Ovary (tissue), 9 donors: ENCODE data around the gene PDE7B. TPM values are rescaled to one million over a fixed set of nuclear protein-coding genes. Genes with fewer than 3 reads are reported as not detected.

Experiments
- DNase-seq, 5 donors: peaks; one replicate each; pipeline ENCODE4 v3.0.0-alpha.2; 2019 to 2020
- H3K27ac ChIP-seq, 2 donors: fragments of 200-600 bp; one replicate each; pipeline versions ENCODE4 v1.5.1 to v1.8.0; 2019 to 2022
- H3K27me3 ChIP-seq: fragments of 200-600 bp; one replicate; pipeline ENCODE4 v1.8.0; 2022
- H3K36me3 ChIP-seq: fragments of 200-600 bp; sonication (generic); one replicate; pipeline ENCODE4 v1.5.1; 2019
- H3K4me1 ChIP-seq: one replicate; pipeline ENCODE4 v1.8.1; 2013; ENCODE audit warnings: mild to moderate bottlenecking, moderate library complexity; ENCODE audit not compliant: insufficient read depth
- H3K4me3 ChIP-seq: fragments of 200-600 bp; sonication (generic); one replicate; pipeline ENCODE4 v1.5.1; 2017
- H3K9me3 ChIP-seq, 2 donors: fragments of 200-600 bp in 1 of 2; sonication (generic) in 1 of 2; one replicate each; pipeline versions ENCODE4 v1.5.1 to v1.8.1; 2013 to 2019; ENCODE audit warnings: mild to moderate bottlenecking in 1 of 2, moderate library complexity in 1 of 2
- EP300 ChIP-seq: sonication (generic); formaldehyde crosslinking; IDR thresholded peaks from one replicate; pipeline ENCODE4 v1.6.1; 2017; ENCODE audit warnings: antibody characterized with exemption
- POLR2A ChIP-seq: fragments of 450-650 bp; IDR thresholded peaks from one replicate; pipeline ENCODE4 v1.6.1; 2017; ENCODE audit warnings: antibody characterized with exemption, mild to moderate bottlenecking, moderate library complexity
- WGBS, 3 donors: extraction: QIAGEN DNeasy Blood & Tissue Kit in 1 of 3; methylation state at CpG; one replicate each; pipeline versions ENCODE4 v1.1.5 to v1.1.7; 2013 to 2017; 5-methylcytosine and 5-hydroxymethylcytosine counted together
- intact Hi-C, 4 donors: fragments of 100-400 bp; cut with DNase I; formaldehyde crosslinking; loops; one replicate each; pipeline versions ENCODE4 v1.11.0 to v1.15.1; 2022 to 2023
- polyA plus RNA-seq, 2 donors: library from polyadenylated mRNA; stranded (reverse); fragments of 200-250 nt in 1 of 2; fragments of 350-450 nt in 1 of 2; fragmentation: Illumina TruSeq in 1 of 2; extraction: RNeasy Lipid Tissue Mini Kit (QIAGEN cat#74804) in 1 of 2; gene quantifications; one replicate each; pipeline ENCODE4 v1.2.3, GENCODE V29; 2013 to 2014
- total RNA-seq, 7 donors: library from RNA; depleted of rRNA in 2 of 7; stranded (reverse); fragments of >200 nt in 2 of 7; fragmentation: NEBNext Ultra II Directional in 3 of 7; extraction: Animal tissue kit (Norgen Biotek cat#: 25700) in 3 of 7; gene quantifications; one replicate each; pipeline versions ENCODE4 v1.1.0 to v1.2.4, GENCODE V29; 2016 to 2023
- TF ChIP-seq, protein P1 (sequence below), 3 donors: fragments of 450-650 bp in 2 of 3; fragments of 200-600 bp in 1 of 3; IDR thresholded peaks; one replicate each; pipeline versions ENCODE4 v1.5.1 to v1.8.0; 2016 to 2022; ENCODE audit warnings: antibody characterized with exemption in 3 of 3, mild to moderate bottlenecking in 1 of 3
- donor health status: DM: no; HTN: no; CAD: no; lungs with moderate emphysema.
- donor health status: DM: no; HTN: no; CAD: no.
- donor health status: Bipolar disorder and iron deficiency.
- donor health status: DM: yes; HTN: yes; CAD: no.
- donor health status: DM: no; HTN: no; CAD: no.
- donor health status: DM: yes; HTN: yes; CAD: no.

Gene PDE7B
- total and polyA plus RNA-seq, 9 donors: 11.6 to 62.7 (median 21.6) TPM

DNA sequence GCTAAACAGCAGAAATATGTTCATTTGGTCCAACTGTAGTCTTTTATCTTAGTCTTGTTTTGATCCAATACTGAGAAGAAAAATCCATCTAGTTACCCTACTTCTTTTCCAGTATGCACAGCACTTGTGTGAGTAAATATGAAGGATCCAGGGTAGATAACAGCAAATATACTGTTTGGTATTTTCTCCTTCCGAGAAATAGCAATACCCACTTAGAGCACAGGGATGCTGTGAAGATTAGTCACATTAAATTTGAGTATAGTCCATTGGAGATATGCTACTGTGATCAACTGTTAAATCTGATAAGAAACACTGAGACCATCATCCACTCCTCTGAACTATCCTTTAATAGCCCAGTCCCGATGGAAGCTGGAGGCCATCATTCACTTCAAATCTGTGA lies 145.2 kb downstream of the PDE7B start:
- 94 to 97% (median 95%) methylated on average over 2 of the region's 2 CpGs for WGBS, 3 donors
- Histone ChIP-seq H3K4me1 (peaks cover 3% of the 10 kb centered on the region), H3K9me3 (no peaks in the 10 kb centered on the region), H3K27me3 (no peaks in the 10 kb centered on the region), H3K4me3 (no peak overlapping the region), H3K36me3 (no peaks in the 10 kb centered on the region), H3K27ac (no peak overlapping the region)
- no peak for DNase-seq
- TF ChIP-seq EP300 (no peak), POLR2A (no peak)
- TF ChIP-seq, protein P1, sequence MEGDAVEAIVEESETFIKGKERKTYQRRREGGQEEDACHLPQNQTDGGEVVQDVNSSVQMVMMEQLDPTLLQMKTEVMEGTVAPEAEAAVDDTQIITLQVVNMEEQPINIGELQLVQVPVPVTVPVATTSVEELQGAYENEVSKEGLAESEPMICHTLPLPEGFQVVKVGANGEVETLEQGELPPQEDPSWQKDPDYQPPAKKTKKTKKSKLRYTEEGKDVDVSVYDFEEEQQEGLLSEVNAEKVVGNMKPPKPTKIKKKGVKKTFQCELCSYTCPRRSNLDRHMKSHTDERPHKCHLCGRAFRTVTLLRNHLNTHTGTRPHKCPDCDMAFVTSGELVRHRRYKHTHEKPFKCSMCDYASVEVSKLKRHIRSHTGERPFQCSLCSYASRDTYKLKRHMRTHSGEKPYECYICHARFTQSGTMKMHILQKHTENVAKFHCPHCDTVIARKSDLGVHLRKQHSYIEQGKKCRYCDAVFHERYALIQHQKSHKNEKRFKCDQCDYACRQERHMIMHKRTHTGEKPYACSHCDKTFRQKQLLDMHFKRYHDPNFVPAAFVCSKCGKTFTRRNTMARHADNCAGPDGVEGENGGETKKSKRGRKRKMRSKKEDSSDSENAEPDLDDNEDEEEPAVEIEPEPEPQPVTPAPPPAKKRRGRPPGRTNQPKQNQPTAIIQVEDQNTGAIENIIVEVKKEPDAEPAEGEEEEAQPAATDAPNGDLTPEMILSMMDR (IDR thresholded peaks at IDR 0.05): no peak
- intact Hi-C loops: no loop called here

DNA sequence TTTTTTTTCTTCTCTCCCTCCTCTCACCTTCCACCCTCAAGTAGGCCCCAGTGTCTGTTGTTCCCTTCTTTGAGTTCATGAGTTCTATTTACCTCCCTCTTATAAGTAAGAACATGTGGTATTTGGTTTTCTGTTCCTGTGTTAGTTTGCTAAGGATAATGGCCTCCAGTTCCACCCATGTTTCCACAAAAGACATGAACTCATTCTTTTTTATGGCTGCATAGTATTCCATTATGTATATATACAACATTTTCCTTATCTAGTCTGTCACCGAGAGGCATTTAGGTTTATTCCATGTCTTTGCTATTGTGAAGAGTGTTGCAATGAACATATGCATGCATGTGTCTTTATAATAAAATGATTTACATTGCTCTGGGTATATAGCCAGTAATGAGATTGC lies 147.9 kb downstream of the PDE7B start:
- H3K4me1 ChIP-seq: peaks cover 3% of the 10 kb centered on the region
- no peak overlapping the region for H3K27ac ChIP-seq
- no peaks in the 10 kb centered on the region for H3K27me3 ChIP-seq
- DNase-seq: no peak
- H3K4me3 ChIP-seq: no peak overlapping the region
- intact Hi-C loops: no loop called here
- no peaks in the 10 kb centered on the region for H3K9me3 ChIP-seq
- H3K36me3 ChIP-seq: no peaks in the 10 kb centered on the region
- no peak for TF ChIP-seq EP300
- 93 to 98% (median 97%) methylated on average over 1 of the region's 1 CpG for WGBS, 3 donors

DNA sequence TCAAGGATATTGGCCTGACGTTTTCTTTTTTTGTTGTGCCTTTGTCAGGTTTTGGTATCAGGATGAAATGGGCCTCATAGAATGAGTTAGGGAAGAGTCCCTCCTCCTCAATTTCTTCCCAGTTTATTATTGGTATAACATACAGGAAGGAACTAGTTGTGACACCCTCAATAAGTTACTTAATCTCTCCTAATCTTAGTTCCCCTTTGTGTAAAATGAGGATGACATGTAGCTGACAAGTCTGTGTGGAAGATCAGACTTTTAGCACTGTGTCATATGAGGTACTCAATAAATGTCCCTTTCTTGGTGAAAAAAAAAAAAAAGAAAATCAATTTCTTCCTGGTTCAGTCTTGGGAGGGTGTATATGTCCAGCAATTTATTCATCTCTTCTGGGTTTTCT lies 155.8 kb downstream of the PDE7B start:
- Histone ChIP-seq H3K36me3 (no peaks in the 10 kb centered on the region), H3K4me3 (no peak overlapping the region), H3K4me1 (peaks cover 6% of the 10 kb centered on the region), H3K27me3 (no peaks in the 10 kb centered on the region), H3K9me3 (no peaks in the 10 kb centered on the region), H3K27ac (no peak overlapping the region)
- intact Hi-C loops: no loop called here
- 84 to 90% (median 90%) methylated on average over 1 of the region's 1 CpG for WGBS, 3 donors
- TF ChIP-seq, protein P1 (IDR thresholded peaks at IDR 0.05): no peak
- no peak for TF ChIP-seq EP300
- no peak for TF ChIP-seq POLR2A
- no peak for DNase-seq

DNA sequence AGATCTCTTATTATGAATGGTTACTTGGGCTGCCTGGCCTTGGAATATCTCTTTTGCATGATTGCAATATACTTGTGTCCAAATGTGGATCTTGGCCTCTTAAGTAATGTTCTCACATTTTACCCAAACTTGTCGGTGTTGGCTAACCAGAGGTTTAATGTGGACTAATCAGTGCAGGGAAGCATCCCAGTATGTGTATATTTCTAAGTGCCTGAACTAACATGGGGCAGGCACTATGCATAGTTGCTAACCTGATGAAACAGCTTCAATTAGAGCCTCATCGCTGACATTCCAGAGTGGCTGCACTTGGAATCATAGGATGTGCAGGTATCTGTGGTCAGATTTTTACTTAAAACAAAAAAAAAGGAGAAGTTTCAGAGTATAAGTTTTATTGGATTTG lies 160.0 kb downstream of the PDE7B start:
- WGBS, 3 donors: 57 to 63% (median 60%) methylated on average over 2 of the region's 2 CpGs
- Histone ChIP-seq H3K4me1 (peaks cover 11% of the 10 kb centered on the region), H3K9me3 (no peaks in the 10 kb centered on the region), H3K27ac (peak overlapping the region in 1 of 2 donors; percentile 17), H3K36me3 (no peaks in the 10 kb centered on the region), H3K27me3 (no peaks in the 10 kb centered on the region), H3K4me3 (no peak overlapping the region)
- intact Hi-C loops: no loop called here
- no peak for DNase-seq
- TF ChIP-seq POLR2A (no peak), EP300 (no peak)

DNA sequence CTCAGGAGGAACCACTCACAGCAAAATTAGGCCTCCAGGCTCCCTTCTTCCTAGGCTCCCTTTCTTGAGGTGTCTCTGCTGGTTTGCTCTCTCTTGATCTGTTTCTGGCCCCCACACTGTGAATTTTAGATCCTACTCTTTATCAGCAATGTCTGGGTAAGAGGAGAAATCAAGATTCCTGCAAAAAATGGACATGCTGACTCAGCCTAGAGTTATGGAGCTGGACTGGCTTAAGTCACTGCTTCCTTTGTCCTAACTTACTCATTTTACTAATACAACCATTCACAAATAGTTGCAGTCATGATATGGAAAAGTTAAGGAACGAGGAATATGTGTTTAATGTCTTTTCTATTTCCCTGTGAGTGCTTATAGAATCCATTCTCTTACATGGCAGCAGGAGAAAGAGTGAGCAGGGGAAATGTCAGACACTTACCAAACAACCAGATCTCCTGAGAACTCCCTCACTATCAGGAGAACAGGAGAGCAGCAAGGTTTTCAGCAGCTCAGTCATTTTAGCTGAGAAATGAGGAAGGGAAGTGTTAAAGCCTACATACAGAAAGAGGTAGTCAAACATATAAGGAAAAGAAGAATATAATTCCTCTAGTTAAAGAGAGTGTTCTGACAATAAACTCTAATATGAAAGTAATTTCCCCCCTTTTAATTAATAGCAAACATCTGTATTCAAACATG lies 160.8 kb downstream of the PDE7B start:
- Histone ChIP-seq H3K4me1 (peaks cover 13% of the 10 kb centered on the region), H3K36me3 (no peaks in the 10 kb centered on the region), H3K27ac (peak overlapping the region in 1 of 2 donors; percentile 17), H3K27me3 (no peaks in the 10 kb centered on the region), H3K4me3 (no peak overlapping the region), H3K9me3 (no peaks in the 10 kb centered on the region)
- no peak for TF ChIP-seq EP300
- TF ChIP-seq POLR2A: no peak
- intact Hi-C loops: no loop called here
- DNase-seq: no peak
- 86 to 90% (median 89%) methylated on average over 1 of the region's 1 CpG for WGBS, 3 donors

DNA sequence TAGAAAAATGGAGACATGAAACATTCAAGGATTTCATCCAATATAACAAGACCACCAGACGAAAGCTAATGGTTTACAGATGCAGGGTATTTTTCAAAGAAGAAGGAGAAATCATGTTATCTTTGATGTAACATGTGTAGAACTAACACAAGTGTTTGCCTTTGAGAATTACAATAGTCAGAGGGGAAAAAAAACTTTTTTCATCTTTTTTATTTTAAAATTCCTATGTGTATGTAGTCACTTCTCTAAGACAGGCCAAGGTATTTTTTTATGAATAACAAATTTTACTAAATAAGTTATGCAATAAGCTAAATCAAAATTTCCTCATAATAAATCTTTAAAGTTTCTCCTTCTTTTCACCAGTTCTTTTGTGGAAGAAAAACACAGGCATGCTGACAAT lies 161.4 kb downstream of the PDE7B start:
- H3K9me3 ChIP-seq: no peaks in the 10 kb centered on the region
- intact Hi-C loops: no loop called here
- DNase-seq: no peak
- TF ChIP-seq, protein P1 (IDR thresholded peaks at IDR 0.05): no peak
- no peak for TF ChIP-seq POLR2A
- no peak overlapping the region for H3K4me3 ChIP-seq
- WGBS, 3 donors: 62 to 81% (median 65%) methylated on average over 1 of the region's 1 CpG
- H3K36me3 ChIP-seq: no peaks in the 10 kb centered on the region
- peaks cover 13% of the 10 kb centered on the region for H3K4me1 ChIP-seq
- no peaks in the 10 kb centered on the region for H3K27me3 ChIP-seq
- peak overlapping the region in 1 of 2 donors; percentile 43 for H3K27ac ChIP-seq
